ENCODE measurements around the gene LRRC53. TPM values are rescaled to one million over a fixed set of nuclear protein-coding genes. Genes with fewer than 3 reads are reported as not detected.

Gene LRRC53
- total RNA-seq, 1 experiment from 2014 or later, result not detected

DNA sequence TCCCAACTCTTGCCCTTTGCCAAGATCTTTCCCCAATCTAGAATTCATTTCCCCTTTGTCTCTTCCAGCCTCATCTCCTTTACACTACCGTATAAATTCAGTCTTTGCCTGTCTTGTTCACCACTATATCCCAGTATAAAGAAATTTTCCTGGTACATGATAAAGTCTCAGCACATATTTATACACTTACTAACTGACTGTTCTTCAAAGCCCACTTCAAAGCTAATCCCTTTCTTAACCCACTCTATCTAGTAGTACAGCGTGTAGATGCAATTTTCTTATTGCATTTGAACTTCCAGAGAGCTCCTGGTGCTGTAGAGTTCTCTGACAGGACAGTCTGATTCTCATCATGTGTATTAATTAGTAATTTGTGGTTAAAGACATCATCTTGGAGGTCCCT lies 78.1 kb downstream of the LRRC53 start:
- no peak for DNase-seq (ENCODE audit: low spot score)

- DNase-seq (ENCODE audit: low spot score), result no peak
Measured at GRCh38 chr1:74432325-74432724, 80.1 kb downstream of the LRRC53 start.

GRCh38 chr1:74431531-74431930 lies 80.9 kb downstream of the LRRC53 start:
- DNase-seq (ENCODE audit: low spot score), result no peak

DNA sequence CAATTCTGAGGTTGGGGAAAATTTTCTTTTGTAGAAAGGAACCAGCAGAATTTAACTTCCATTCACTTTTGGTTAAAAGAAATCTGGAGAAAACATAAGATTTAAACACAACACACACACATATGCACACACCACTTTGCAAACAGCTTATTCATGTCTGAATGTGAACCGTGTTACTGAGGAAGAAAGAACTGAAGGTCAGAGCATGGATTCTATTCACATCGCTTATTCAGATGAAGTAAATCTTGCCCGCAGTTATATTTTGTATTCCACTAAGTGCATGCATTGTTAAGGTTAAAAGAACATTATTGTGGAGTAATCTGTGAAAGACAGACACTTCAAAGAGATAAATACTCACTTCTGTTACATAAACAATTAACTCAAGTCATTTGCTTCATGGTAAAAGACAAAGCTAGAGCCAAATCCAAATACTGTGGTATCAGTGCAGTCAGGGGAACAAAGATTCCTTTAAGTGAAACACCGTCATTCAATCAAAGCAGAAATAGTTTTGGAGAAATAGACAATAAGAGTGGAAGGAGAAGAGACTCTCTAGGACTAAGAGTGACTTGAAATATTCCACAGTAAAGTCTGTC lies 82.0 kb downstream of the LRRC53 start:
- DNase-seq (ENCODE audit: low spot score), result no peak

DNA sequence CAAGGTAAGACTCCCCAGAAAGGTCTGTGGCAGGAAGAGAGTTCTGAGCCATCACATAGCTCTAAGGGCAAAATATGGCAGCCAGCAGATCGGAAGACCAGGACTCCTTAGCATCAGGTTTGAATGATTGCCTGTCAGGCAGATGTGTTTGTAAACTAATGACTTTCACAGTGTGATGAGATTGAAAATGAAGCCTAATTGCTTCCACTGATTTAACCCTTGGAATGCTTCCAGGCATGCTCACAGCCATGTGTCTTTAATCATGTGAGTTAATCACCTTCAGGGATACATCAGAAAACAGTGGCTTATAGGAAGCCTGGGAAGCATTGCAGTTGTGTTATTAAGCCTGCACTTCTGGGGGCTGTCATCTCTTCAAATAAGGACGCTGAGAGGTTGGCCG lies 82.8 kb downstream of the LRRC53 start:
- no peak for DNase-seq (ENCODE audit: low spot score)

GRCh38 chr1:74427681-74428080 lies 84.7 kb downstream of the LRRC53 start:
- DNase-seq (ENCODE audit: low spot score), result no peak

GRCh38 chr1:74426208-74426937 lies 86.0 kb downstream of the LRRC53 start:
- no peak for DNase-seq (ENCODE audit: low spot score)

- no peak for DNase-seq (ENCODE audit: low spot score)
Measured at GRCh38 chr1:74425676-74426075, 86.7 kb downstream of the LRRC53 start.

- no peak for DNase-seq (ENCODE audit: low spot score)
Measured at GRCh38 chr1:74423471-74423870, 88.9 kb downstream of the LRRC53 start.

DNA sequence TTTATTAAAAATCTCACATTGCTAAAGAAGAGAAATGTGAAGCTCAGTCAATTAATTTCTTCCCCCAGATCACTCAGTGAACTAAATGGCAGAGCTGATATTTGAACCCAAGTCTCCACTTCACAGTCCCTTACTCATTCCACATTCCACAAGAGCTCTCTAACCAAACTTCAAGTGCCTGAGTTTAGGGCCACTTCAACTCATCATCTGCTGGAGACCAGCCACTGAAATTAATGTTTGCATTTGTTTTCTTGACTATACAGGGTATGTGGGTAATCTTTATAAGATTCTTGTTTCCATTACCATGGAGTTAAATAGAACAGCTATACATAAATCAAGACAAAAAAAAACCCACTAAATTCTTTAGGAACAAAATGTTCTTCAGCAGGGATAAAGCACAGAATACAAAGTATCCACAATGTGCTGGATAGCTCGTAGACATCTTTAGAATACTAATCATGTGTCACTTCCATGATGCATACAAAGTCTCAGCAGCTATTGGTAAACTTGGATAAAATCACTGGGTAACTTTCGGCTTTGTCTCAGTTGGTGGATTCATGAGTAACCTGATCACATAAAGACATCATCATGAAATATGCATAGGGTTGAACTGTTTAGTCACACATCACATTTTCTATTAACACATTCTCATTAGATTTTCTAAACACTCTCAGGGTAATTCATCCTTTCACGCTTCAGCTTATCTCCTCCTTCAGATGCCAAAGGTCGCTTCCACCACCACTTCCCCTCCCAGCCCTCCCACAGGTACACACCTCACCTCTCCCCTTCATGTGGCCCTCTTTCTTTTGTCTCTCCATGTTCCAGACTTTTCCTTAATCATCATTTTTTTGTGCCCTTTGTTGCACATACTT lies 89.8 kb downstream of the LRRC53 start:
- DNase-seq (ENCODE audit: low spot score), result no peak

DNA sequence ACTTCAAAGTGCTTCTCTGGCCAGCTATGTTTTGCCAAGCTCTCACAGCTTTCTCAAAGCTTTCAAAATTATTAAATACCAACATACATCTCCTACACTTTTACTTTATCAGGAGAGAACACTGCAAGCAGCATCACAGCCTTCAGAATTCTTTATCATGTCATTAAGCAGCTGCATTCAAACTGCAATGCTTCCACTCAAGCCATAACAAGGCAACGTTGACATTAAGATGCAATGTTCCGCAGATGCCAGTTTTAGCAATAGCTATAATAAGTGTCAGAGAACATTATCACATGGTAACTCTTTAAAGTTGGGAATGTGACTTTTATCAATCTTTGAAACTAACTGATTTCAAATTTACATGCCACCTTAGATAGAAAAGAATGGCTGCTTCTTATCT lies 91.9 kb downstream of the LRRC53 start:
- no peak for DNase-seq (ENCODE audit: low spot score)

Other genes starting within 250 kb of the LRRC53 start
- 0.07 TPM in 1 of 2 replicates, not detected in the other for gene ERICH3, start 161.2 kb upstream of the LRRC53 start, total RNA-seq (2014; rRNA removed; shearing (Covaris generic))
- gene CRYZ, start 220.4 kb upstream of the LRRC53 start, total RNA-seq (2014; rRNA removed; shearing (Covaris generic)), result 19.8 and 27.2 TPM in 2 replicates
- gene TYW3, start 220.5 kb upstream of the LRRC53 start, total RNA-seq (2014; rRNA removed; shearing (Covaris generic)), result 10.8 and 12.0 TPM in 2 replicates